SK-N-SH treated with all-trans-retinoic acid at 6 μM for 48 hours (cell line): Measurements from ENCODE around the gene ZSCAN30.

Experiments
- ATAC-seq: fragments of 200-7000 bp; cut with Tn5 transposase; 3 replicates; pipeline ENCODE4 v1.9.1; 2020; ENCODE audit warnings: mild to moderate bottlenecking, moderate library complexity
- ARNTL ChIP-seq: fragments of 450-650 bp; formaldehyde crosslinking; IDR thresholded peaks from 2 replicates; pipeline ENCODE4 v1.5.0; 2020; ENCODE audit warnings: low read depth, mild to moderate bottlenecking, moderate library complexity, borderline replicate concordance
- BACH2 ChIP-seq: fragments of 250-450 bp; sonication (Bioruptor Pico); IDR thresholded peaks from 2 replicates; pipeline ENCODE4 v1.9.0; 2021; ENCODE audit warnings: mild to moderate bottlenecking, borderline replicate concordance
- CREB5 ChIP-seq: fragments of 250-450 bp; sonication (Bioruptor Pico); IDR thresholded peaks from 2 replicates; pipeline ENCODE4 v1.5.1; 2020; ENCODE audit warnings: low read depth, mild to moderate bottlenecking, moderate library complexity
- CSDC2 ChIP-seq: fragments of 250-450 bp; sonication (Bioruptor Pico); IDR thresholded peaks from 2 replicates; pipeline ENCODE4 v1.5.0; 2020; ENCODE audit warnings: mild to moderate bottlenecking, moderate library complexity
- CSRNP3 ChIP-seq: fragments of 250-450 bp; sonication (Bioruptor Pico); IDR thresholded peaks from 2 replicates; pipeline ENCODE4 v1.5.1; 2021; ENCODE audit warnings: mild to moderate bottlenecking, moderate library complexity
- ESRRG ChIP-seq: fragments of 250-450 bp; sonication (Bioruptor Pico); IDR thresholded peaks from 2 replicates; pipeline ENCODE4 v1.6.1; 2021; ENCODE audit warnings: mild to moderate bottlenecking
- GLIS3 ChIP-seq: fragments of 250-450 bp; sonication (Bioruptor Pico); IDR thresholded peaks from 2 replicates; pipeline ENCODE4 v1.5.0; 2020; ENCODE audit warnings: mild to moderate bottlenecking, moderate library complexity
- ISL1 ChIP-seq: fragments of 250-450 bp; sonication (Bioruptor Pico); IDR thresholded peaks from 2 replicates; pipeline ENCODE4 v2.1.2; 2022; ENCODE audit warnings: mild to moderate bottlenecking, moderate library complexity
- OSR1 ChIP-seq: fragments of 250-450 bp; sonication (Bioruptor Pico); IDR thresholded peaks from 2 replicates; pipeline ENCODE4 v1.8.0; 2022; ENCODE audit warnings: moderate library complexity, mild to moderate bottlenecking, inconsistent platforms
- PATZ1 ChIP-seq: fragments of 250-450 bp; sonication (Bioruptor Pico); IDR thresholded peaks from 2 replicates; pipeline ENCODE4 v1.8.0; 2020; ENCODE audit warnings: mild to moderate bottlenecking, moderate library complexity, borderline replicate concordance
- POU6F1 ChIP-seq: fragments of 250-450 bp; sonication (Bioruptor Pico); IDR thresholded peaks from 2 replicates; pipeline ENCODE4 v1.8.0; 2021; ENCODE audit warnings: low read depth, mild to moderate bottlenecking, moderate library complexity, borderline replicate concordance
- PPARA ChIP-seq: fragments of 250-450 bp; sonication (Bioruptor Pico); IDR thresholded peaks from 2 replicates; pipeline ENCODE4 v1.5.0; 2020; ENCODE audit warnings: mild to moderate bottlenecking, borderline replicate concordance
- RARB ChIP-seq: fragments of 250-450 bp; sonication (Bioruptor Pico); IDR thresholded peaks from 2 replicates; pipeline ENCODE4 v1.8.0; 2021; ENCODE audit warnings: mild to moderate bottlenecking, moderate library complexity
- SNAI2 ChIP-seq: fragments of 250-450 bp; sonication (Bioruptor Pico); IDR thresholded peaks from 2 replicates; pipeline ENCODE4 v1.5.0; 2020; ENCODE audit warnings: mild to moderate bottlenecking, moderate library complexity
- TCF4 ChIP-seq: fragments of 250-450 bp; sonication (Bioruptor Pico); IDR thresholded peaks from 2 replicates; pipeline ENCODE4 v1.8.0; 2021; ENCODE audit warnings: mild to moderate bottlenecking, moderate library complexity, borderline replicate concordance
- TOX ChIP-seq: fragments of 250-450 bp; sonication (Bioruptor Pico); IDR thresholded peaks from 2 replicates; pipeline ENCODE4 v1.8.0; 2021; ENCODE audit warnings: mild to moderate bottlenecking, moderate library complexity, borderline replicate concordance
- TSHZ2 ChIP-seq: fragments of 250-450 bp; sonication (Bioruptor Pico); IDR thresholded peaks from 2 replicates; pipeline ENCODE4 v1.5.0; 2020; ENCODE audit warnings: mild to moderate bottlenecking, moderate library complexity
- ZC3H10 ChIP-seq: fragments of 250-450 bp; sonication (Bioruptor Pico); IDR thresholded peaks from 2 replicates; pipeline ENCODE4 v1.5.1; 2021; ENCODE audit warnings: mild to moderate bottlenecking, moderate library complexity
- ZFP3 ChIP-seq: fragments of 250-450 bp; sonication (Bioruptor Pico); IDR thresholded peaks from 2 replicates; pipeline ENCODE4 v1.5.0; 2020; ENCODE audit warnings: mild to moderate bottlenecking, moderate library complexity
- ZFP30 ChIP-seq: fragments of 450-650 bp; formaldehyde crosslinking; IDR thresholded peaks from 2 replicates; pipeline ENCODE4 v1.5.0; 2022; ENCODE audit warnings: mild to moderate bottlenecking, moderate library complexity
- ZNF565 ChIP-seq: fragments of 450-650 bp; formaldehyde crosslinking; conservative IDR thresholded peaks from 2 replicates; pipeline ENCODE4 v1.5.0; 2020; ENCODE audit warnings: low read depth, mild to moderate bottlenecking, moderate library complexity
- ZNF8 ChIP-seq: fragments of 450-650 bp; formaldehyde crosslinking; IDR thresholded peaks from 2 replicates; pipeline ENCODE4 v1.5.0; 2020; ENCODE audit warnings: mild to moderate bottlenecking, moderate library complexity

The ZSCAN30 gene

GRCh38 chr18:35223797-35224196, 66.2 kb downstream of the ZSCAN30 start:
- ATAC-seq = no peak
- TF ChIP-seq ZNF8 (no peak), ARNTL (CRISPR knock-in tag) (no peak), OSR1 (no peak), PPARA (CRISPR knock-in tag) (no peak), ZFP30 (CRISPR knock-in tag) (no peak), BACH2 (CRISPR knock-in tag) (no peak), ZNF565 (CRISPR knock-in tag) (no peak), SNAI2 (CRISPR knock-in tag) (no peak), ZC3H10 (CRISPR knock-in tag) (no peak), CREB5 (CRISPR knock-in tag) (no peak), POU6F1 (CRISPR knock-in tag) (no peak), TCF4 (CRISPR knock-in tag) (no peak), CSRNP3 (no peak), ISL1 (CRISPR knock-in tag) (no peak), ESRRG (no peak), TSHZ2 (CRISPR knock-in tag) (no peak), PATZ1 (no peak), ZFP3 (CRISPR knock-in tag) (no peak), CSDC2 (no peak), GLIS3 (no peak)
- TF ChIP-seq, all 23 proteins: peak for 0

GRCh38 chr18:35220424-35220823, 69.6 kb downstream of the ZSCAN30 start:
- ATAC-seq = no peak
- no peak for TF ChIP-seq ARNTL (CRISPR knock-in tag)
- no peak for TF ChIP-seq ESRRG
- TF ChIP-seq ZNF8 = no peak
- TF ChIP-seq PPARA (CRISPR knock-in tag) = no peak
- no peak for TF ChIP-seq RARB
- no peak for TF ChIP-seq CSRNP3
- TF ChIP-seq TCF4 (CRISPR knock-in tag) = no peak
- TF ChIP-seq ISL1 (CRISPR knock-in tag) = no peak
- no peak for TF ChIP-seq TSHZ2 (CRISPR knock-in tag)
- TF ChIP-seq POU6F1 (CRISPR knock-in tag) = no peak
- no peak for TF ChIP-seq TOX
- no peak for TF ChIP-seq ZFP3 (CRISPR knock-in tag)
- no peak for TF ChIP-seq GLIS3
- TF ChIP-seq PATZ1 = no peak
- TF ChIP-seq OSR1 = no peak
